HG02588 (cell line): ENCODE results near the gene MNT.
A peak's percentile ranks its signal among the peaks of the same experiment; 100 is the strongest.
"Not testable (repeated sequence)": the region's sequence is repeated elsewhere in the genome, so short reads cannot be mapped to it uniquely, and the experiment has no call there.

Experiments used
- ATAC-seq: cut with Tn5 transposase; IDR thresholded peaks from one replicate; pipeline ENCODE4 v1.9.1; 2021; ENCODE audit warnings: mild to moderate bottlenecking, moderate library complexity; ENCODE audit not compliant: unreplicated experiment

MNT gene

DNA sequence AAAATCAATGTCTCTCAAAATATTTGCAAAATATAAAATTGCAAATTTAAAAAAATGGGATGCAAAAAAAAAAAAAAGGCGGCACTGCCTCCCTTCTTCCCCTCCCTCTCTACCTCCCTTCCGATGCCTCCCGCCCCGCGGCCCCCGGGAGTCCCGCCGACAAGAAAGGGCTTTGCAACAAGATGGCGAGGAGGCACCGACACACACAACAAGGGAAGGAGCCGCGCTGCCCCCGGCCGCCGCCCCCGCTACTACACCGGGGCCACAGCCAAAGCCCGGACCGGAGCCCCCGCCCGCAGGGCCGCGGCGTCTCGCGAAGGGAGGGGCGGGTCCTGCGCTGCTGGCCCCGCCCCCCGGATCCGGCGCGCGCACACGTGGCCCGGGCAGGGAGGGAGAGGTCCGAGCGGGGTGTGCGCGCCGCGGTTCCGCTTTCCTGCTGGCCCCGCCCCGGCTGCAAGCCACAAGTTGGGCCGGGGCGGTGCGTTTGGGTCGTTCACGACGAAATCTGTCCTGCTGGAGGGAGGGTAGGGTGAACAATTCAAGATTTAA, at the start of gene MNT:
Gene MNT, minus strand, starts transcription at position 184 of the 549 bp plus-strand sequence. CDS start 348 bp downstream, outside the sequence.
- peak; percentile 37 for ATAC-seq

GRCh38 chr17:2450016-2450650, 49.3 kb upstream of the MNT start:
- ATAC-seq, result no peak

GRCh38 chr17:2449486-2449885, 48.6 kb upstream of the MNT start:
- ATAC-seq, result no peak

DNA sequence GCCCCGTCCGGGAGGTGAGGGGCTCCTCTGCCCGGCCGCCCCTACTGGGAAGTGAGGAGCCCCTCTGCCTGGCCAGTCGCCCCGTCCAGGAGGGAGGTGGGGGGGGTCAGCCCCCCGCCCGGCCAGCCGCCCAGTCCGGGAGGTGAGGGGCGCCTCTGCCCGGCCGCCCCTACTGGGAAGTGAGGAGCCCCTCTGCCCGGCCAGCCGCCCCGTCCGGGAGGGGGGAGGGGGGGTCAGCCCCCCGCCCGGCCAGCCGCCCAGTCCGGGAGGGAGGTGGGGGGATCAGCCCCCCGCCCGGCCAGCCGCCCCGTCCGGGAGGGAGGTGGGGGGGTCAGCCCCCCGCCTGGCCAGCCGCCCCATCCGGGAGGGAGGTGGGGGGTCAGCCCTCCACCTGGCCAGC, 46.6 kb upstream of the MNT start:
- ATAC-seq, result not testable (repeated sequence)

- no peak for ATAC-seq
Measured at GRCh38 chr17:2445638-2446037, 44.8 kb upstream of the MNT start.

DNA sequence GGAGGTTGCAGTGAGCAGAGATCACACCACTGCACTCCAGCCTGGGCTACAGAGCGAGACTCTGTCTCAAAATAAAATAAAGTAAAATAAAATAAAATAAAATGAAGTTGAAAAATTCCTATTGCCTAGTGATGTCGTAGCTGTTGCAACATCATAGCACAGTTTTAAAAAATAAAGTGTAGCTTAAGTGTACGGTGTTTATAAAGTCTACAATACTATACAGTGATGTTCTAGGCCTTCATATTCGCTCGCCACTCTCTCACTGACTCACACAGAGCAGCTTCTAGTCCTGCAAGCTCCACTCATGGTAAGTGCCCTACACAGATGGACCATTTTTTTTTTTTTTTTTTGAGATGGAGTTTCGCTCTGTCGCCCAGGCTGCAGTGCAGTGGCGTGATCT, 43.5 kb upstream of the MNT start:
- no peak for ATAC-seq

- no peak for ATAC-seq
Measured at GRCh38 chr17:2442166-2442565, 41.3 kb upstream of the MNT start.

GRCh38 chr17:2440930-2441329, 40.1 kb upstream of the MNT start:
- no peak for ATAC-seq

GRCh38 chr17:2439997-2440396, 39.1 kb upstream of the MNT start:
- ATAC-seq, result not testable (repeated sequence)

GRCh38 chr17:2438823-2439222, 38.0 kb upstream of the MNT start:
- ATAC-seq, result no peak

GRCh38 chr17:2436316-2436905, 35.6 kb upstream of the MNT start:
- ATAC-seq, result no peak

- no peak for ATAC-seq
Measured at GRCh38 chr17:2435862-2436261, 35.0 kb upstream of the MNT start.

DNA sequence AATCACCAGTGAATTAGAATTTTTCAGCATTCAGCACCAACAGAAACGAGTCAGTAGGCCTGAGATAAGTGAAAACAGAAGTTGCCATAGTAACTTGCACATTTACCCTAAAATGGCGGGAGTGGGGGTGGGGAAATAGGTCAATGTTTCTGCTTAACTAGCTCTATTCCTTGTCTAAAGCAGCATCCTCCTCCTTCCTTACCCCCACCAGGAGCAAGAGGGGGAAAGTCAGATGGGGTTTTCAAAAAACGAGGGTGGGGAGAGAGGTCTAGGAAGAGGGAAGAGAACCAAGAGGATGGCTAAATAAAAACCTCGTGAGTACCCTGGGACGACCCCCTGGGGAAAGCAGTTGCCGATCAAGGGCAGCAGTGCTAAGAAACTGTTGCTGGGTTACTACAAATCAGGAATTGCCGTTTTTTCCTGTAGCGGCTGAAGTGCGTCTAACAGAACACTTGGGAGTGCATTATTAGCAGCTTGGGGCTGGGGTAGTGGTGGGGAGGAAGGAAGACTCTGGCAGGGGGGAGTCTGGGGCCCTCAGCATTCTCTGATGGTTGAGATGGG, 34.4 kb upstream of the MNT start:
- no peak for ATAC-seq

DNA sequence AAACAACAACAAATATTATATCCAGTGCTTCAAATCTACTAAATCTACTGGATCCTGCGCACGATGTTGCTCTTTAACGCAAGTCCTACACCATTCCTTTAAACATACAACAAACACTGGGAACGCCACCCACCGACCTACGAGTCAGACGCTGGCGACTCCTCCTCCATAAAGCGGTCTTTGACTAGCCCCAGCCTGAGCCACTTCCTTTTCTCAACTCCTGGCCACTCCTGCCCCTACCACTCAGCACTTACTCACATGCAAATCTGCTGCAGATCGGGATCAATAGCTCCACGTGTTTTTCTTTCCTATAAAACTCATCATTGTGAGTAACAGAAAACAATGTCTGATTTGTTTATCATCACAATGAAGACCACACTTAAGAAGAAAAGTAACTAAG, 32.8 kb upstream of the MNT start:
- no peak for ATAC-seq

- no peak for ATAC-seq
Measured at GRCh38 chr17:2427910-2428309, 27.1 kb upstream of the MNT start.

DNA sequence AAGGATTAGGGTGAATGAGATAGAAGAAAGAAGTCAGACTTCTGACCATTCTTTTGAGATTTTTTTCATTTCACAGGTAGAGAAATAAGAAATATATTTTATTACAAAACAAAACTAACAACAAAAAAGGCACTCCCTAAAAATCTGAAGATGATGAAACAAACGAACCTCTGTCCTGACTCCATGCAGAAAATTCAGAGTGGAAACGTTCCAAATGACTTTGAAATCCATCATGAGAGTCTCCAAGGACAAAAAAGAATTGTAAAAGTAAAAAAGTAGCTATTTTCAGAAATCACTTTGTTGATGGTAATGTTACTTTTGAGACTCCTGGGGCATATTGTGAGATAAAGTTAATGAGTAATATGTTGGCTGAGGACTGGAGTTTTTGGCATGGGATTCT, 26.4 kb upstream of the MNT start:
- ATAC-seq, result no peak

DNA sequence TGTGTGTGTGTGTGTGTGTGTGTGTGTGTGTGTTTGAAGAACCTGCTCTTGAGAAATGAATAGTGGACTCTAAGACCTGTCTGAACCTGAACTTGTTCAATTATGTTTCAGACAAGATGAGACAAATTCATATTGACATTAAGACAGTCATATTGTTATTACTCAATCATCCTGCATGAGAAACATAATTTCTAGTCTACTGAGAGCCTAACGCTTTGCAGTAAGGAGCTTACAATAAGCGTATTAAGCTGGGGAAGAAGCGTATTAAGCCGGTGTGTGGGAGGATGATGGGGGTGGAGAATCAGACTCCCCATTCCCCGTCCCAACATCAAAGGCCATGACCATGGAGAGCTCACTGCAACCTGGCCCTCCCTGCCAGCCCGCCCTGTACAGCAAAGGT, 22.4 kb upstream of the MNT start:
- no peak for ATAC-seq

GRCh38 chr17:2421315-2422147, 20.7 kb upstream of the MNT start:
- no peak for ATAC-seq

GRCh38 chr17:2420176-2420575, 19.3 kb upstream of the MNT start:
- no peak for ATAC-seq

- no peak for ATAC-seq
Measured at GRCh38 chr17:2419486-2419885, 18.6 kb upstream of the MNT start.

GRCh38 chr17:2418572-2418971, 17.7 kb upstream of the MNT start:
- ATAC-seq, result no peak
